ENCODE measurements around the gene MXI1.

MXI1 gene

DNA sequence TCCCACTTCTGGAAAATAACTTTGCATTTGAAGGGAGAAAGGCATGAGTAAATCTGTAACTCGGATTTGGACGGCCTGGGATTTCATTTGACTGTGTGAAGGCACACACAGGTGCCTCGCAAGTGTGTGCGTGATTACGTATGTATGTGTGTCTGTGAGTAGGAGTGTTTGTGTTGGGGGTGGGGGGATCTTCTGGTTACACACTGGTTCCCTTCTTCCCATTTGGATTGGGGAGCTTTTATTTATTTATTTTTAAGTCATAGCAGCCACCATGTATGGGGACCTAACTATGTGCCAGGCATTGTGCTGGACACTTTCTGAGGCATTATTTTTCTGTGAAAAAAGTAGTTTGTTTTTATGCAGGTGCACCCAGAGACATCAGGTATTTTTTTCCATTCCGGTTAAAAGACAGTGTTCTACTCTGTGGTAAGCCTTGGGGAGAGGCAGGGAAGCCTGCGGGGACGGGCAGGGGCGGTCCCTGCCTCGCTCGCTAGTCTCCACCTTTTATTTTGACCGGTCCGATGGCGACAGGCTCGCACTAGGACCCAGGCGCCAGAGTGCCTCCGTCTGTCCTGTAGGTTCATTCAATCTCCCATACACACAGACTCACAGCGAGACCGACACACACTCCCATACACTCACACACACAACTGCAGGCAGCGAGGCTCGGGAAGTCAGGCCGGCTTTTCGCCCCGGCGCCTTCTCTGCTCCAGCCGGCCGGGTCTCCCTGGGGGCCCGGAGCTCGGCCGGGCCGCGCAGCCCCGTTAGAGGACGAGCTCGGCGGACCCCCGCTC is at the start of gene MXI1:
Gene MXI1, plus strand, starts transcription at position 595 of the 794 bp plus-strand sequence. CDS start 204 bp downstream, outside the sequence.
- Histone ChIP-seq H3K36me3 (ENCODE audit: control insufficient read depth in 1 of 2, insufficient read depth in 2 of 2, low read length in 2 of 2) (no peaks in the 10 kb centered on the region), H3K27me3 (ENCODE audit: low read depth, low read length) (no peaks in the 10 kb centered on the region), H3K9me3 (ENCODE audit: control insufficient read depth in 1 of 2, low read length in 2 of 2) (no peaks in the 10 kb centered on the region), H3K27ac (ENCODE audit: low read length) (peak within 1 kb of the TSS; percentile 74), H3K4me1 (ENCODE audit: control insufficient read depth in 1 of 2, insufficient read depth in 2 of 2, low read length in 2 of 2) (peaks cover 0 to 14% of the 10 kb centered on the region in 2 donors), H3K4me3 (ENCODE audit: low read depth in 1 of 2, low read length in 2 of 2) (peak within 1 kb of the TSS; percentile 81 to 83)

DNA sequence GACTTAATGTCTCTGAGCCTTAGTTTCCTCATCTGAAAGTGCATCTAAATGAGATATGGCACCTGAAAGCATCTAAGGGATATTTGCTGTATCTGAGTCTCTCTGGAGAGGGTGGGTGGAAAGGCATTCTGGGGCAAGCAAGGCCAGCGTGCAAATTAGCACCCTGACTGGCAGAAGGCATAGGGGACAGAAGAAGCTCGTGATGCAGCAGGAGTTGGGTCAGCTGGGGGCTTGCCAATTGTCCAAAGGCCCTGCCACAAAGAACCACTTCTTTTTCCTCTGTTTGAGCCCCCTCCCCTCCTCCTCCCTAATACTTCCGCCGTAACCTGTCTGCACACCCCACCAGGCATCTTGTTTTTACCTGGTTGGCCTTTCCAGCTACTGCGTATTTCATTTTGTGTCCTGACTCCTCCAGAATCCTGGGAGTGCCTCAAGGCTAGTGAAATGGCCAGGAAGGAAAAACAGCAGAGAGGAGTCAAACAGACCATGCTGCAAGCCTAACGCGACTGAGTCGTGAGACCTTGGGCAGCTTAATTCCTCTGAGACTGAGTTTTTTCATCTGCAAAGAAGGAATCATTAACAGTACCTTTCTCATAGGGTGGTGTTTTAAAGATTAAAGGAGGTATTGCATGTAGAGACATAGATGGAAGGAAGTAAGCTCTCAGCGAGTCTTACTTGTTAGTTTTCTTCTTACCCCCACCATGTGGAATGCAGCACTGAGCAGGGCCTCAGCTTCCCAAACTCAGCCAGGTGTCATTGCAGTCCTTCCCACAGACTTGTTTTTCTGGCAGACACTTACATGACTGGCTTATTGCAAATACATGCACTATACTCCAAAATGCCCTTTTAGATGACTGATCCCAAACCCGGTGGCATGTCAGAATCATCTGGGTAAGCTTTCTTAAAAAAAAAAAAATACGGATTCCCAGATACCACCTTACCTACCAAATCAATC is 49.1 kb upstream of the MXI1 start:
- Histone ChIP-seq H3K27me3 (ENCODE audit: low read depth, low read length) (no peaks in the 10 kb centered on the region), H3K4me1 (ENCODE audit: control insufficient read depth in 1 of 2, insufficient read depth in 2 of 2, low read length in 2 of 2) (peaks cover 0 to 5% of the 10 kb centered on the region in 2 donors), H3K4me3 (ENCODE audit: low read depth in 1 of 2, low read length in 2 of 2) (no peak overlapping the region), H3K36me3 (ENCODE audit: control insufficient read depth in 1 of 2, insufficient read depth in 2 of 2, low read length in 2 of 2) (no peaks in the 10 kb centered on the region), H3K9me3 (ENCODE audit: control insufficient read depth in 1 of 2, low read length in 2 of 2) (no peaks in the 10 kb centered on the region), H3K27ac (ENCODE audit: low read length) (no peak overlapping the region)

GRCh38 chr10:110160081-110160480 is 47.3 kb upstream of the MXI1 start:
- peaks cover 0 to 8% of the 10 kb centered on the region in 2 donors for H3K4me1 ChIP-seq (ENCODE audit: control insufficient read depth in 1 of 2, insufficient read depth in 2 of 2, low read length in 2 of 2)
- no peak overlapping the region for H3K27ac ChIP-seq (ENCODE audit: low read length)
- no peak overlapping the region for H3K4me3 ChIP-seq (ENCODE audit: low read depth in 1 of 2, low read length in 2 of 2)
- H3K27me3 ChIP-seq (ENCODE audit: low read depth, low read length), result no peaks in the 10 kb centered on the region
- H3K9me3 ChIP-seq (ENCODE audit: control insufficient read depth in 1 of 2, low read length in 2 of 2), result no peaks in the 10 kb centered on the region
- H3K36me3 ChIP-seq (ENCODE audit: control insufficient read depth in 1 of 2, insufficient read depth in 2 of 2, low read length in 2 of 2), result no peaks in the 10 kb centered on the region

- Histone ChIP-seq H3K4me1 (ENCODE audit: control insufficient read depth in 1 of 2, insufficient read depth in 2 of 2, low read length in 2 of 2) (peaks cover 0 to 8% of the 10 kb centered on the region in 2 donors), H3K4me3 (ENCODE audit: low read depth in 1 of 2, low read length in 2 of 2) (no peak overlapping the region), H3K27me3 (ENCODE audit: low read depth, low read length) (no peaks in the 10 kb centered on the region)
Observed at GRCh38 chr10:110160522-110160921, 46.9 kb upstream of the MXI1 start.

DNA sequence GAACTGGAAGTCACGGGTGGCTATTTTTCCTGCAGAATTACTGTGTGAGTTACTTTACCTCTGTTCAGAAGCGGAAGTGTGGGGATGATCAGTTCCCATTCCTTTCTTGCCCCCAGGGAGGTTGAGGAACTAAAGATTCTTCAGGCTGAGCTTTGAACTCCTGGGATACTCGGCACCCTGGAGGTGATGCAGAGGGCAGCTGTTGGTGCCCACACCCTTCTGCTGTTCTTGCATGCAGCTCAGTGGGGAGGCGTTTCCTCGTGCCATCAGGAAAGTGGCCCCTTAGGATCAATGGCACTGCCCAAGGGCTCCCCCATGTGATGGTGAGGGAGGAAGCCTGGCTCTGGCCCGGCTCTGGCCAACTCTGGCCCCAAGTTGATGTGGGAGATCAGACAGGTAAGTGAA is 44.7 kb upstream of the MXI1 start:
- peaks cover 10% of the 10 kb centered on the region for H3K27me3 ChIP-seq (ENCODE audit: low read depth, low read length)
- H3K36me3 ChIP-seq (ENCODE audit: control insufficient read depth in 1 of 2, insufficient read depth in 2 of 2, low read length in 2 of 2), result no peaks in the 10 kb centered on the region
- H3K9me3 ChIP-seq (ENCODE audit: control insufficient read depth in 1 of 2, low read length in 2 of 2), result no peaks in the 10 kb centered on the region
- peaks cover 0 to 8% of the 10 kb centered on the region in 2 donors for H3K4me1 ChIP-seq (ENCODE audit: control insufficient read depth in 1 of 2, insufficient read depth in 2 of 2, low read length in 2 of 2)
- H3K27ac ChIP-seq (ENCODE audit: low read length), result no peak overlapping the region
- H3K4me3 ChIP-seq (ENCODE audit: low read depth in 1 of 2, low read length in 2 of 2), result no peak overlapping the region

More at GRCh38 chr10:110160522-110160921, 46.9 kb upstream of the MXI1 start:
- no peak overlapping the region for H3K27ac ChIP-seq (ENCODE audit: low read length)
- H3K36me3 ChIP-seq (ENCODE audit: control insufficient read depth in 1 of 2, insufficient read depth in 2 of 2, low read length in 2 of 2), result no peaks in the 10 kb centered on the region
- H3K9me3 ChIP-seq (ENCODE audit: control insufficient read depth in 1 of 2, low read length in 2 of 2), result no peaks in the 10 kb centered on the region

GRCh38 chr10:110163192-110163773 is 44.1 kb upstream of the MXI1 start:
- Histone ChIP-seq H3K4me1 (ENCODE audit: control insufficient read depth in 1 of 2, insufficient read depth in 2 of 2, low read length in 2 of 2) (peaks cover 0 to 8% of the 10 kb centered on the region in 2 donors), H3K9me3 (ENCODE audit: control insufficient read depth in 1 of 2, low read length in 2 of 2) (no peaks in the 10 kb centered on the region), H3K27me3 (ENCODE audit: low read depth, low read length) (peaks cover 10% of the 10 kb centered on the region), H3K36me3 (ENCODE audit: control insufficient read depth in 1 of 2, insufficient read depth in 2 of 2, low read length in 2 of 2) (no peaks in the 10 kb centered on the region), H3K4me3 (ENCODE audit: low read depth in 1 of 2, low read length in 2 of 2) (no peak overlapping the region), H3K27ac (ENCODE audit: low read length) (no peak overlapping the region)

GRCh38 chr10:110163841-110164240 is 43.6 kb upstream of the MXI1 start:
- Histone ChIP-seq H3K36me3 (ENCODE audit: control insufficient read depth in 1 of 2, insufficient read depth in 2 of 2, low read length in 2 of 2) (no peaks in the 10 kb centered on the region), H3K4me1 (ENCODE audit: control insufficient read depth in 1 of 2, insufficient read depth in 2 of 2, low read length in 2 of 2) (peaks cover 0 to 8% of the 10 kb centered on the region in 2 donors), H3K9me3 (ENCODE audit: control insufficient read depth in 1 of 2, low read length in 2 of 2) (no peaks in the 10 kb centered on the region), H3K27me3 (ENCODE audit: low read depth, low read length) (peaks cover 10% of the 10 kb centered on the region), H3K4me3 (ENCODE audit: low read depth in 1 of 2, low read length in 2 of 2) (no peak overlapping the region), H3K27ac (ENCODE audit: low read length) (no peak overlapping the region)

GRCh38 chr10:110165239-110165638 is 42.2 kb upstream of the MXI1 start:
- Histone ChIP-seq H3K27ac (ENCODE audit: low read length) (no peak overlapping the region), H3K36me3 (ENCODE audit: control insufficient read depth in 1 of 2, insufficient read depth in 2 of 2, low read length in 2 of 2) (no peaks in the 10 kb centered on the region), H3K9me3 (ENCODE audit: control insufficient read depth in 1 of 2, low read length in 2 of 2) (no peaks in the 10 kb centered on the region), H3K4me1 (ENCODE audit: control insufficient read depth in 1 of 2, insufficient read depth in 2 of 2, low read length in 2 of 2) (peaks cover 0 to 8% of the 10 kb centered on the region in 2 donors), H3K4me3 (ENCODE audit: low read depth in 1 of 2, low read length in 2 of 2) (no peak overlapping the region), H3K27me3 (ENCODE audit: low read depth, low read length) (peaks cover 10% of the 10 kb centered on the region)

- Histone ChIP-seq H3K9me3 (ENCODE audit: control insufficient read depth in 1 of 2, low read length in 2 of 2) (no peaks in the 10 kb centered on the region), H3K4me3 (ENCODE audit: low read depth in 1 of 2, low read length in 2 of 2) (no peak overlapping the region), H3K27me3 (ENCODE audit: low read depth, low read length) (peaks cover 10% of the 10 kb centered on the region), H3K36me3 (ENCODE audit: control insufficient read depth in 1 of 2, insufficient read depth in 2 of 2, low read length in 2 of 2) (no peaks in the 10 kb centered on the region), H3K4me1 (ENCODE audit: control insufficient read depth in 1 of 2, insufficient read depth in 2 of 2, low read length in 2 of 2) (peaks cover 0 to 8% of the 10 kb centered on the region in 2 donors), H3K27ac (ENCODE audit: low read length) (no peak overlapping the region)
Observed at GRCh38 chr10:110167149-110167548, 40.3 kb upstream of the MXI1 start.

GRCh38 chr10:110168601-110169481 is 38.6 kb upstream of the MXI1 start:
- Histone ChIP-seq H3K4me1 (ENCODE audit: control insufficient read depth in 1 of 2, insufficient read depth in 2 of 2, low read length in 2 of 2) (no peaks in the 10 kb centered on the region), H3K27ac (ENCODE audit: low read length) (no peak overlapping the region), H3K9me3 (ENCODE audit: control insufficient read depth in 1 of 2, low read length in 2 of 2) (no peaks in the 10 kb centered on the region), H3K27me3 (ENCODE audit: low read depth, low read length) (peaks cover 10% of the 10 kb centered on the region), H3K36me3 (ENCODE audit: control insufficient read depth in 1 of 2, insufficient read depth in 2 of 2, low read length in 2 of 2) (no peaks in the 10 kb centered on the region), H3K4me3 (ENCODE audit: low read depth in 1 of 2, low read length in 2 of 2) (no peak overlapping the region)

Measured in muscle layer of duodenum (tissue), 2 donors.